Adipocyte (in vitro differentiated cells): ENCODE data around the gene GNAS.
A peak's percentile ranks its signal among the peaks of the same experiment; 100 is the strongest.

ENCODE experiments used
- DNase-seq: peaks from one replicate; pipeline ENCODE4 v3.0.0-alpha.2; 2015; ENCODE audit warnings: low read depth
- H3K27me3 ChIP-seq: replicated peaks from 2 replicates; pipeline ENCODE4 v1.7.0; 2013; ENCODE audit warnings: mild to moderate bottlenecking, low read length, moderate library complexity; ENCODE audit not compliant: control insufficient read depth, insufficient read depth
- H3K36me3 ChIP-seq: 2 replicates; pipeline ENCODE4 v1.7.0; 2013; ENCODE audit warnings: low read length, mild to moderate bottlenecking, moderate library complexity; ENCODE audit not compliant: control insufficient read depth, insufficient read depth, severe bottlenecking
- H3K4me1 ChIP-seq: 2 replicates; pipeline ENCODE4 v1.7.0; 2013; ENCODE audit warnings: mild to moderate bottlenecking, low read length, moderate library complexity; ENCODE audit not compliant: control insufficient read depth, insufficient read depth
- H3K4me3 ChIP-seq: 2 replicates; pipeline ENCODE4 v1.7.0; 2013; ENCODE audit warnings: mild to moderate bottlenecking, low read length, moderate library complexity
- H3K9ac ChIP-seq: 2 replicates; pipeline ENCODE4 v1.7.0; 2013; ENCODE audit warnings: mild to moderate bottlenecking, low read length, moderate library complexity
- H3K9me3 ChIP-seq: 2 replicates; pipeline ENCODE4 v1.7.0; 2013; ENCODE audit warnings: mild to moderate bottlenecking, low read length, moderate library complexity; ENCODE audit not compliant: control insufficient read depth

GNAS gene

DNA sequence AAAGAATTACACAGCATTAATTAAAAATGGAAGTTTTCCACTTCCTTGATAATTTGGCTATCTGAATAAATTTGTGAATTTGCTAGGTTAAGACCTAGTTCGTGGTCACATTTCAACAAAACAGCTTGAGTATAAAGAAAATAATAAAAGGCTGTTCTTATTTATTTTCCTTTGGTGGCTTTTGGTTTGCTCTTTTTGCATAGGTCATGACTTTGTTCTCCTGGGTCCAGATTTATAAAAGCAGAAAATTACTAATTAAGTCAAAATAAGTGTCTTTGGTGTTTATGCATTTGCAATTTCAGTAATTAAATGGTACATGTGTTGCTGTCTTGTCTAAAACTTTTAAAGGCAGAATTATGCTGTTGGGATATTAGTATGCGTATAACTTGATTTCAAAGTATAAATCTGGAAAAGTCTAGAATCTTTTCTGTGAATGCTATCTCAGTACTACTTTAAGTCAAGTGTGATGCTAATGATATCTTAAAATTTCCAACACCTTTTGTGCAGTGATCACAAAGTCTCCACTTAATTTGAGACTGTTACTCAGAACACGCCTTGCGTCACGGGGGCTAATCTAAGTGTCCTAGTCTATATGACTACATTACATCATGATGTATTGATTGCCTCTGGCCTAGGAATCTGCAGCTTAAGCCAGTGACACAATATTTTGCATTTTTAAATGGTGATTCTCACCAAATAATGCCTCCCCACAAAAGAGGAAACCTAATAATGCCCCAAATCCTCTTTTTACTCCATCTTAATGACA, 41.0 kb downstream of the GNAS start:
- Histone ChIP-seq H3K4me1 (peaks cover 53% of the 10 kb centered on the region), H3K36me3 (peaks cover 12% of the 10 kb centered on the region), H3K4me3 (peak overlapping the region; percentile 87), H3K9ac (peak overlapping the region; percentile 94), H3K9me3 (no peaks in the 10 kb centered on the region), H3K27me3 (no peaks in the 10 kb centered on the region)
- DNase-seq: peak; percentile 75

DNA sequence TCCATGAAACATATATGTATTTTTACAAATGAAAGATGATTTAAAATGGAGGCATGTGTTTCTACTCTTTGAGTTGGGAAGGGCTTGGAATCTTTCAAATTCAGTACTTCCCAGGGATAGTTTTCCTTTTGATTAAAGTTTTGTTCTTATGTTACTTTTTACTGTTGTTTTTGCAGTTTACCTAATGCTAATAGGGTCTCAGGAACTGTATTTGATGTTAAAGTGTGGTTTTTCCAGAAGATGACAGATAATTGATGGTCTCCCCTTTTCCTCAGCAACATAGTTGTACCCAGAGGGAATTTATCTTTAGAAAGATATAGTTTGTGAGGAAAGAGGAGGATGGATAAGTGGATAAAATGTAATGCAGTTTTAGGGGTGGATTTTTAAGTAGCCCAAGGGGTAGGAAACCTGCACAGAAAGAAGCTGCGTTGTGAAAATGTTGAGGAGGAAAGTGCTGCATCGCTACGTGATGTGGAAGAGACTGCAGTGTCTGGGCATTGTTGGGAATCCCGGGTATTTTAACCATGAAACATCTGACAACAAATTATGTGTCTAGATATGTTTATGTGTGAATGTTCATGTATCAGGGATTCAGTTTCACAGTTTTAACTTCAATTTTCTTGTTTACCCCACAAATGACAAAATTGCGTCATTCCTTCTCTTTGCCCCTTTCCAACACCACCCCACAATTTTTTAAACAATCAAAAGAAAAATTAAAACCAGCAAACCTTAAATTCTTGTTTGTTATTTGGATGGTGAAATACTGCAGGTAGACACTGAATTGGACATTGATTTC, 42.3 kb downstream of the GNAS start:
- Histone ChIP-seq H3K4me3 (peak overlapping the region; percentile 87), H3K9me3 (no peaks in the 10 kb centered on the region), H3K9ac (peak overlapping the region; percentile 94), H3K36me3 (peaks cover 25% of the 10 kb centered on the region), H3K4me1 (peaks cover 57% of the 10 kb centered on the region), H3K27me3 (no peaks in the 10 kb centered on the region)
- peak; percentile 44 for DNase-seq

DNA sequence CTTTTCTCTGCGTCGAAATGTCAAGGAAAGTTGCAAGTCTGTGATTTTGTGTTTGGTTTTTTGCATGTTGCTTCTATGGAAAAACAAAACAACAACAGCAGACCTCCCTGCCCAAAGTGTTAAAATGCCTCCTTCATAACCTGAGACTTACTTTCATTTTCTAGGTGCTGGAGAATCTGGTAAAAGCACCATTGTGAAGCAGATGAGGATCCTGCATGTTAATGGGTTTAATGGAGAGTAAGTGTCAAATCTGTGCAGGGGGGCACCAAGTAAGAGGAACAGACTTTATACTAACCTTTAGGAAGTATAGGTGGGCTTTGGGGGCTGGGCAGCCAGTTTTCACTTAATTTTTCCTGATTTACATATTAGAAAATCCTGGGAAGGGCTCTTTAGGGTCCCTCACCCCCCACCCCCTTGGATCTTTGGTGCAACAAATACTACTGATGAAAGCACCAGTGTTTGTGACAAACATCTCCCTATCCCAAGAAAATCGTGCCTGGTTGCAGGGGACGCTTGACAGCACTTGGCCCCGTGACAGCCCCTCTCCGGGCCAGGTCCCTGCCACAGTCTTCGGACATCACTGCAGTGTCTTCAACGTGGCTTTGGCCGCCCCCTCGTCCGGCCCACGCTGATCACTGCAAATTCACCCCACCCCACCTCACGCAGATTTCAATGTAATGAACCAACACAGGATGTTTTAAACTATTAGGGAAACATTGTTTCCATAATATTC, 43.1 kb downstream of the GNAS start:
- H3K9me3 ChIP-seq: no peaks in the 10 kb centered on the region
- peak; percentile 48 for DNase-seq
- peak overlapping the region; percentile 94 for H3K9ac ChIP-seq
- peaks cover 32% of the 10 kb centered on the region for H3K36me3 ChIP-seq
- peaks cover 64% of the 10 kb centered on the region for H3K4me1 ChIP-seq
- H3K4me3 ChIP-seq: peak overlapping the region; percentile 87
- no peaks in the 10 kb centered on the region for H3K27me3 ChIP-seq

DNA sequence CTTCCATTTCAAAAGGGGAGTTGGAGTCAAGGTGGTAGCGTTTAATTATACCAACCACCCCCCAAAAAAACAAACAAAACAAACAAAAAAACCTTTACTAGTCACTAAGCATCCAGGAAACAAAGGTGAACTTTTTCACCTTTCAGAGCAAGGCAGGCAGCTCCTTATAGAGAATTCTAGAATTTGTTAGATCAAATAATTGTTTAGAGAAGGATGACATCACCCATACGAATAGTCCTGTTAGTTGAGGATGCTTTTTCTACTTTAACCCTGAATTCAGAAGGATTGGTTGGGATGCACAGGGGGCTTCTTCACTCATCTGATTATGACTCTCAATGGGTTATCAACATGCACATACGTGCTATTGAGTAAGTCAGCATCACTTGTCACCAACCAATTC, 44.3 kb downstream of the GNAS start:
- no peak for DNase-seq

DNA sequence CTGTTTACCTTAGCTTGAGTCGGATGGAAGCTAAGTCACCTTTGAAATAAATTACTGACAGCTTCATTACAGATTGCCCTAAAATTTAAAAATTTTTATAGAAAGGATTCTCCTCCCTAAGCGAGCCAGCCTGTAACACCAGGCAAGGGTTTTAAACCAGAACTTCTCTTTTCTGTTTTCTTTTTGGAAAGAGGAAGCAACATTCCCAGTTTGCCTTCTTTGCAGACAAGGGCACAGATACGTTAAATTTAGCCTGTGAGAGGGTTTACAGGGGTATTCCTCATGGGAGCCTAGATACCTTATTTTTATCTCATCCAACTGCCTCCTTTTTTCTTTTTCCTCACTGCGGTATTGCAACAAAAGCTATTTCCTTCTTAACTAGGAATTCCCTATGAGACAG, 45.0 kb downstream of the GNAS start:
- Histone ChIP-seq H3K36me3 (peaks cover 38% of the 10 kb centered on the region), H3K4me1 (peaks cover 71% of the 10 kb centered on the region)
- DNase-seq: no peak

More for the DNA sequence above, 44.3 kb downstream of the GNAS start:
- Histone ChIP-seq H3K9ac (no peak overlapping the region), H3K4me3 (no peak overlapping the region), H3K9me3 (no peaks in the 10 kb centered on the region), H3K27me3 (no peaks in the 10 kb centered on the region), H3K4me1 (peaks cover 71% of the 10 kb centered on the region), H3K36me3 (peaks cover 38% of the 10 kb centered on the region)

DNA sequence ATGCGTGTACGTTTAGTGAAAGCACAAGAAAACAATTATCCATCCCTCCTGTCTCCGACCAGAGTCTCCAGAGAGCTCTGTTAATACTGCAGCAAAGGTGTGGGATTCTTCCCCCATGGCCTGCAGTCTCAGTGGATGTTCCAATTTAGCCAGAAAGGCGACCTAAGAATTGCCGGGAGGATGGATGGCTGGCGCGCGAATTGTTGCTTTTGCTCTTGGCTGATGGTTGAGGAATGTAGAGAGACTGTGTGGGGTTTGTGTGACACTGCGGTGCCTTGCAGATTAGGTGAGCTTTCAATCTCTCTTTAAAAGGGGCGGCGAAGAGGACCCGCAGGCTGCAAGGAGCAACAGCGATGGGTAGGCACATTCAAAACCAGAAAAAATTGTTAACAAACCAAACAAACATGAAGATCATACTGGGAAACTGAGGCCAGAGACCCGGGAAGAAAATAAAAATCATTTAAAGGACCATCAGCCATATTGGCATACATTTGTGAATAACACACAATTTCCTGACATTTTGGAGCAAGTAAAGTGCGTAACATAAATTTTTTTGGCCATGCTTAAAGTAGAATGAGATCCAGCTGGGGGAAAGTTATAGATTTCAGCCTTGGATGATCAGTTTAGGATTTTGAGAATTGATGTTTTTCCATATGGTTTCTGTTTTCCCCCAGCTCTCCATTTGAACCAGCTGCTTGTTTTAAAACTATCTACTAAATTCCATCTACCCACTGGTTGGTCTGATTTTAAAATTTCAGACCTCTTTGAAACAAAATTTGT, 46.3 kb downstream of the GNAS start:
- Histone ChIP-seq H3K4me1 (peaks cover 67% of the 10 kb centered on the region), H3K27me3 (no peaks in the 10 kb centered on the region), H3K36me3 (peaks cover 47% of the 10 kb centered on the region), H3K9ac (no peak overlapping the region), H3K9me3 (no peaks in the 10 kb centered on the region), H3K4me3 (no peak overlapping the region)
- no peak for DNase-seq

More for the DNA sequence above, 45.0 kb downstream of the GNAS start:
- Histone ChIP-seq H3K27me3 (no peaks in the 10 kb centered on the region), H3K9me3 (no peaks in the 10 kb centered on the region), H3K4me3 (no peak overlapping the region), H3K9ac (no peak overlapping the region)

DNA sequence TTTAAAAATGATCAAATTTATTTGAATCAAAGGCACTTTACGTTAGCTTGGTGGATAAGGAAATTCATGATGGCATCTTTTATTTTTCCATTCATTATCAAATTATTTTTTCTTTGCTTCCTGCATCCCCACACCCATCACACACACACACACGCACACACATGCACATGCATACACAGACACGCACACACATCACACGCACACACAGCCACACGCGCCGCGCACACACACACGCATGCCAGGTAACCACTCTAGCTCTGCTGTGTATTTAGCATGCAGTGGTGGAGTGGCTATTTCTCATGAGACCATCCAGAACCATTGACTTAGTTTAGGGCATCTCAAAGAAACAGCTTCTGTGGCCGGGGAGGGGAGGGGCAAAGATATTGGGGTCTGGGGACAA, 47.0 kb downstream of the GNAS start:
- no peaks in the 10 kb centered on the region for H3K9me3 ChIP-seq
- DNase-seq: no peak
- no peak overlapping the region for H3K9ac ChIP-seq
- H3K4me1 ChIP-seq: peaks cover 60% of the 10 kb centered on the region
- no peaks in the 10 kb centered on the region for H3K27me3 ChIP-seq
- peaks cover 54% of the 10 kb centered on the region for H3K36me3 ChIP-seq
- no peak overlapping the region for H3K4me3 ChIP-seq

DNA sequence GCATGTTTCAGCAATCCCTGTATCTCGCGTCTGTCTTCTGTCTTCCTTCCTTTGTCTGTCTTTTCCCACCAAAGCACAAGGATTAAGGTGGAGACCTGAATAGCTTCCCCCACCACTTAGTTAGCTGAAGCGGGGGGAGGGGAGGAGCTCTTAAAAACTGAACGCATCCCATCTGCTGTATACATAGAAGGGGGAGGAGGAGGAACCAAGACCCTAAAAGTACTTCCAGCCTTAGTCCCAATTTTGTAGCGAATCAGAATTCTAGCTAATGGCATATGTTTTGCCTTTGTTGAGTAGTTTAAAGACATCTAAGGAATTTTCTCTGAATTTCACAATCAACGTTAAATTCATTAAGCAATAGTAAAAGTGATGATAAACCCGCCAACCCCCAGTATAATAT, 47.9 kb downstream of the GNAS start:
- no peaks in the 10 kb centered on the region for H3K9me3 ChIP-seq
- peak overlapping the region; percentile 39 for H3K4me3 ChIP-seq
- H3K4me1 ChIP-seq: peaks cover 51% of the 10 kb centered on the region
- H3K36me3 ChIP-seq: peaks cover 63% of the 10 kb centered on the region
- DNase-seq: peak; percentile 40
- no peak overlapping the region for H3K9ac ChIP-seq
- H3K27me3 ChIP-seq: no peaks in the 10 kb centered on the region

DNA sequence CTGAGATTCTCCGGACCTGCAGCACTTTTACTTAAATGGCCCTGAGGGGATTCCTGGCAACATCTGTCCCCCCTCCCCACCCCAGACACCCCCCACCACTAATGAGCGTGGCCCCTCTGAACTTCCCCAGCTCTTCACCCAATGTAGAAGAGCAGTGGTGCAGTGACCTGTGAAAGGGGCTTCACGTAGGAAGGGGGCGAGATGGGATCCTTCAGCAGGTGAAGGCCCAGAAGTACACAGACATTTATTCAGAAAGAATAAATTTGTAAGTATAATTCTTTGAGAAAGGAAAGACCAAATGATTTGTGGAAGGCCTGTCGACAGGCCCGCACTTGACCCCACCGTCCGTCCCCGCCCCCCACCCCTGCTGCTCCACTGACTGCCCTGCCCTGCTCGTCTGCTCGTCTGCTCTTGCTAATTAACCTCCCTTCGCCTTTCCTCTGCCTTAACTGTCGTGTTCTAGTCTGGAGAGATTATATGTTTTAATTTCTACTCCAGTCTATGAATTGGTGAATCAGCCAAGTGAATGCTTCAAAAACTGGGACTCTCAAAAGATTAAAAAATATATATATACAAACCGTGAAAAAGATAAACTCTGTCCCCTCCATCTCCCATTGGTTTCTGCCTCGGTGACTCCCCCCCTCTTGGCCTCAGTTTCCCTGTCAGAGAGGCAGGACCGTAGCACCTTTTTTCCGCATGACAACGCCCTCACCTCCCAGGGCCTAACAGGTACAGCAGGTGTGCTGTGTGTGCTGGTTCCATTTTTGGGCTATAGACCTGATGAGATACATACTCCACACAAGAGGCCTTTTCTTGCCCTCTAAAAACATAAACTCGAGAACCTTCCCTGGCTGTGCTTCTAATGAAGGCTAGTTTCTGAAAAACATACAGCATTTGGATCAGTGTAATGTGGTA, 49.2 kb downstream of the GNAS start:
- H3K27me3 ChIP-seq: no peaks in the 10 kb centered on the region
- H3K36me3 ChIP-seq: peaks cover 71% of the 10 kb centered on the region
- peaks cover 40% of the 10 kb centered on the region for H3K4me1 ChIP-seq
- no peak overlapping the region for H3K9ac ChIP-seq
- no peak for DNase-seq
- no peak overlapping the region for H3K4me3 ChIP-seq
- no peaks in the 10 kb centered on the region for H3K9me3 ChIP-seq

DNA sequence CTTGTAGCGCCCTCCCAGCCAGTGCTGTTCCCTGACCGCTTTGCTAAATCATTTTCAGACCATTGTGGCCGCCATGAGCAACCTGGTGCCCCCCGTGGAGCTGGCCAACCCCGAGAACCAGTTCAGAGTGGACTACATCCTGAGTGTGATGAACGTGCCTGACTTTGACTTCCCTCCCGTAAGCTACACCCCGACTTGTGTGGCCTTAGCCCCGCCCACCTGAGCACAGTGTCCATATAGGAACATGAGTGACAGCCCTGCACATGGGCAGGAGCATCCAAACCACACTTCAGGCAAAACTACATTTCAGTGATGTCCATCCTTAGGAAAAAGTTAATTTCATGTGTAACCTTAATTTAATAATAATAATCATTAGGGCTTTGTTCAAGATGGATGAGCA, 51.1 kb downstream of the GNAS start:
- no peak overlapping the region for H3K4me3 ChIP-seq
- H3K27me3 ChIP-seq: no peaks in the 10 kb centered on the region
- no peak for DNase-seq
- H3K4me1 ChIP-seq: peaks cover 38% of the 10 kb centered on the region
- H3K36me3 ChIP-seq: peaks cover 74% of the 10 kb centered on the region
- no peaks in the 10 kb centered on the region for H3K9me3 ChIP-seq
- H3K9ac ChIP-seq: no peak overlapping the region
